Neural crest cell (in vitro differentiated cells): ENCODE data around the gene SYNM. TPM values are rescaled to one million over a fixed set of nuclear protein-coding genes. Genes with fewer than 3 reads are reported as not detected.

Source experiments
- DNase-seq: peaks from one replicate; pipeline ENCODE4 v3.0.0; 2021; ENCODE audit warnings: low read depth, mixed read lengths, low spot score
- H3K27ac Mint-ChIP-seq: one replicate; pipeline ENCODE4 v1.8.0; 2021; ENCODE audit warnings: mild to moderate bottlenecking, mixed read lengths; ENCODE audit not compliant: unreplicated experiment
- H3K27me3 Mint-ChIP-seq: 2 replicates; pipeline ENCODE4 v1.8.0; 2021; ENCODE audit warnings: low read depth, mild to moderate bottlenecking, mixed read lengths
- H3K36me3 Mint-ChIP-seq: 2 replicates; pipeline ENCODE4 v1.8.0; 2021; ENCODE audit warnings: low read depth, mild to moderate bottlenecking, mixed read lengths
- H3K4me1 Mint-ChIP-seq: 2 replicates; pipeline ENCODE4 v1.8.0; 2021; ENCODE audit warnings: mixed read lengths
- H3K4me3 Mint-ChIP-seq: one replicate; pipeline ENCODE4 v1.8.0; 2021; ENCODE audit warnings: mild to moderate bottlenecking, mixed read lengths
- H3K9me3 Mint-ChIP-seq: 2 replicates; pipeline ENCODE4 v1.8.0; 2021; ENCODE audit warnings: mixed read lengths
- CTCF ChIP-seq: fragments of 200-600 bp; sonication (generic); conservative IDR thresholded peaks from 2 replicates; pipeline ENCODE4 v1.5.0; 2021; ENCODE audit warnings: antibody characterized with exemption, mild to moderate bottlenecking
- total RNA-seq: library from RNA; stranded (reverse); gene quantifications from 2 replicates; pipeline ENCODE4 v1.2.1, GENCODE V29; 2021

SYNM gene
- total RNA-seq, 1 donor from 2014 or later = 3.1 TPM

DNA sequence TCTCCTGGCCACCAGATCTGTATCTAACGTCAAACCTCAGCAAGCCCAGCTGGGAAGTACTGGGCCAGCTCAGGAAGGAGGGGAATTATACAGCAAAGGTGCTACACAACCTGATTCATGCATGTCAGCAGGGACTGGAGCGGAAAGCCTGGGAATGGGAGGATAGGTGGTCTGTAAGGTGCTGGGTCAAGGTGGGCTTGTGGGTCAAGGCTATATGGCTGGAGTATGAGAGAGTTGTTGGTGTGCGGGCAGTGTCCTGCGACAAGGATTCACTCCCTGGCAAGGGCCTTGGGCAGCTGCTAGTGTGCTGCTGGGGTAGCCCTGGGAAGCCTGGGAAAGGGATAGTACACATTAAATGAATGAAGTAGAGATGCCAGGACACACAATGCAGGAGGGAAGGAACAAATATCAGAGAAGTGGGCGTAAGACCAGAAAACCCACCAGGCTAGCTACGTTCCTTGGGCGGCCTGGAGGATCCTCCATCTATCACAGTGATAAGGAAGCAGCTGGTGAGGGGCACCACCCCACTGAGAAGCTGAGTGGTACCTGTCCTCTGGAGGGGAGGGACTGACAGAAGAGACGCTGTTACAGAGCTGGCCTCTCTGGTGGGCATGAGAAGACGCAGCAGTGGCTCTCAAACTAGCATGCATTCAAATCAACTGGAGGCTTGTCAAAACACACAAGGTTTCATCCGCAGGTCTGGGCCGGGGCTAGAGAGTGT lies 8.5 kb upstream of the SYNM start:
- no peak overlapping the region for H3K4me3 Mint-ChIP-seq
- no peaks in the 10 kb centered on the region for H3K36me3 Mint-ChIP-seq
- TF ChIP-seq CTCF = no peak
- H3K4me1 Mint-ChIP-seq = no peaks in the 10 kb centered on the region
- H3K27me3 Mint-ChIP-seq = peaks cover 24% of the 10 kb centered on the region
- no peak overlapping the region for H3K27ac Mint-ChIP-seq
- H3K9me3 Mint-ChIP-seq = no peaks in the 10 kb centered on the region
- DNase-seq = no peak

DNA sequence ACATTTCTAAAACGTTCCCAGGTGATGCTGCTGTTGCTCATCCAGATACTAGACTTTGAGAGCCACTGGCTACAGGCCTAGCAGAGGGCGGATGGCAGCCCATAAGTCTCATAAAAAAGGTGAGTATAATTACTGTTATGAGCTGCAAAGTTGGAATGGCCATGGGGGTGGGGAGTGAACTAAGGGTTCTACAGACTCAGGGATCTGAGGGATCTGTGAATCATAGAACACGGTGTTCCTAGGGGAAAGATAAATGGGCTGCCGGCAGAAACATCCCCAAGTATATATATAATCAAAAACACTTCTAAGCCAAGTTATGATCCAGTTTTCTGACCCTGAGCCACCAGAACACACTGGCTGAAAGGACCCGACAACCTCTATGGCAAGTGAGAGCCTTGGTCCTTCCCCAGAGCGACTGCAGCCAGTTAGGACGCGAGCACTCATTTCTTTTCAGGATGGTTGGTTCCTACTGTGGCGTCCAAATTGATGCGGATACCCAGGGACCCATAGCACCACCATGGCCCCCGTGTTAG lies 7.9 kb upstream of the SYNM start:
- no peak for TF ChIP-seq CTCF
- no peak for DNase-seq
- H3K27me3 Mint-ChIP-seq = peaks cover 30% of the 10 kb centered on the region
- H3K4me1 Mint-ChIP-seq = no peaks in the 10 kb centered on the region
- H3K9me3 Mint-ChIP-seq = no peaks in the 10 kb centered on the region
- no peak overlapping the region for H3K27ac Mint-ChIP-seq
- H3K36me3 Mint-ChIP-seq = no peaks in the 10 kb centered on the region
- no peak overlapping the region for H3K4me3 Mint-ChIP-seq

DNA sequence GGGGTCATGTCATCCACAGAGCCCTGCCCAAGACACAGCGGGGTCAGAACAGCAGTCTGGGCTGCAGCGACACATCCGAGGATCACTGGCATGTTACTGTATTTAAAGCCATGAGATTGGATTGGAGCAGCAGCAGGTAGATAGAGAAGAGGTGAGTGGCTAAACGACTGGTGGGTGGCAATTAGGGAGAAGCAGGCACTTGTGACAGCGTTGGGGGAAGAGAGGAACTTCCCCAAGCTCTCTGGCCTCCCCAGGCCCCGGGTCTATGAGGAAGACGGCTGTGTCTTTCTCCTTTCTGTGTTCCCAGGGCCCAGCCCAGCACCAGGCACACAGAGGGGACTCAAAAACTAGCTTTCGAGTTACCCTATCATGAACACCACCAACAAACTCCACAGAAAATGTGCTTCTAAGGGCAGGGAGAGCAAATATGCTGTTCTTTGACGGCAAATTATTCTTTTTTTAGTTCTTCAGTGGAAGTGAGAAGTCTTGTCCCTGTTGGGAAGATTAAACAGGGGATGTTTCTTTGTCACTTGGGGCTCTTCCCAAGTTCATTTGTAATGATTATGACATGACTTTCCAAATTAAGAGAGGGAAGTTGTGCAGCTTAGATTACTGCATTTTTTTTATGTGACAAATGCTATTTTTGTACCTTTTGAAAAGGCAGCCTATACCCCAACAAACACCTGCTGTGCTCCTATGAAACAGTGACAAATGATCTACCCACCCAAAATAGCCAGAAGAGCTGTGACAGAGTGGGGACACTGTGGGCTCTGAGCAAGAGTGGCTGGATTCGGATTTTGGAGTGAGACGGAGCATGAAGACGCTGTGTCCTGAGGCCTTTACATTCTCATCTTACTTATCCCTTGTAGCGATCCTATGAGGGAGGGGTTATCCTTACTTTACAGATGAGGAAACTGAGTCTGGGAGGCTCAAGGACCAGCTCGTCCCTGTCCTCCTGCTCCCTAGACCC lies 7.2 kb upstream of the SYNM start:
- H3K27ac Mint-ChIP-seq = no peak overlapping the region
- DNase-seq = no peak
- H3K4me3 Mint-ChIP-seq = no peak overlapping the region
- no peak for TF ChIP-seq CTCF
- H3K27me3 Mint-ChIP-seq = peaks cover 36% of the 10 kb centered on the region
- no peaks in the 10 kb centered on the region for H3K36me3 Mint-ChIP-seq
- peaks cover 3% of the 10 kb centered on the region for H3K4me1 Mint-ChIP-seq
- no peaks in the 10 kb centered on the region for H3K9me3 Mint-ChIP-seq

GRCh38 chr15:99098426-99098825 lies 6.5 kb upstream of the SYNM start:
- no peak for TF ChIP-seq CTCF
- Mint-ChIP-seq H3K4me1 (peaks cover 3% of the 10 kb centered on the region), H3K27me3 (peaks cover 43% of the 10 kb centered on the region), H3K9me3 (no peaks in the 10 kb centered on the region), H3K36me3 (no peaks in the 10 kb centered on the region), H3K27ac (no peak overlapping the region), H3K4me3 (no peak overlapping the region)
- DNase-seq = no peak

- Mint-ChIP-seq H3K9me3 (no peaks in the 10 kb centered on the region), H3K4me1 (peaks cover 3% of the 10 kb centered on the region), H3K27ac (no peak overlapping the region), H3K4me3 (no peak overlapping the region), H3K27me3 (peaks cover 46% of the 10 kb centered on the region), H3K36me3 (no peaks in the 10 kb centered on the region)
- no peak for DNase-seq
- TF ChIP-seq CTCF = no peak
These were observed 5.9 kb upstream of the SYNM start for GRCh38 chr15:99098991-99099390.
